ENCODE data around the gene DCDC2C.

The DCDC2C gene

DNA sequence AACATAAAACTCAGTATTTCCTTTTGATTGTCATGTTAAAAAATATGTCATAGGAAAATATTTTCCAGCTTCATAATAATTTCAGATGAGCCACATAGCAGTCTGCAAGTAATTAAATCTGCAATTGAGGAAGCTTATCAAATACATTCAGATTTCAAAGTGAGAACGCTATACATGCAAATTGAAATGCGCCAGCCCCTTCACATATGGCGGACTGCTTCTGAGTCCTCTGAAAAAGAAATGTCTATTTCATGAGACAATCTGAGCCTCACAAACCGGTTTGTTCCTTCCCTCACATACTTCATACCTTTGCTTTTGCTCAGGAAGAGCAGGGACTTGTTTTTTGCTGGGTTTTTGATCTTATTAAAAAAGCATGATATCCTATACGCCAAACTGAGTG lies 2.3 kb upstream of the DCDC2C start:
- TF ChIP-seq, protein P1, sequence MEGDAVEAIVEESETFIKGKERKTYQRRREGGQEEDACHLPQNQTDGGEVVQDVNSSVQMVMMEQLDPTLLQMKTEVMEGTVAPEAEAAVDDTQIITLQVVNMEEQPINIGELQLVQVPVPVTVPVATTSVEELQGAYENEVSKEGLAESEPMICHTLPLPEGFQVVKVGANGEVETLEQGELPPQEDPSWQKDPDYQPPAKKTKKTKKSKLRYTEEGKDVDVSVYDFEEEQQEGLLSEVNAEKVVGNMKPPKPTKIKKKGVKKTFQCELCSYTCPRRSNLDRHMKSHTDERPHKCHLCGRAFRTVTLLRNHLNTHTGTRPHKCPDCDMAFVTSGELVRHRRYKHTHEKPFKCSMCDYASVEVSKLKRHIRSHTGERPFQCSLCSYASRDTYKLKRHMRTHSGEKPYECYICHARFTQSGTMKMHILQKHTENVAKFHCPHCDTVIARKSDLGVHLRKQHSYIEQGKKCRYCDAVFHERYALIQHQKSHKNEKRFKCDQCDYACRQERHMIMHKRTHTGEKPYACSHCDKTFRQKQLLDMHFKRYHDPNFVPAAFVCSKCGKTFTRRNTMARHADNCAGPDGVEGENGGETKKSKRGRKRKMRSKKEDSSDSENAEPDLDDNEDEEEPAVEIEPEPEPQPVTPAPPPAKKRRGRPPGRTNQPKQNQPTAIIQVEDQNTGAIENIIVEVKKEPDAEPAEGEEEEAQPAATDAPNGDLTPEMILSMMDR (IDR thresholded peaks at IDR 0.05; ENCODE audit: borderline replicate concordance, extremely low read depth, low read length, poor library complexity, severe bottlenecking), result no peak
- TF ChIP-seq EZH2 (IDR thresholded peaks at IDR 0.05; ENCODE audit: borderline replicate concordance, low read depth, low read length, severe bottlenecking), result no peak
- Histone ChIP-seq H3K27me3 (ENCODE audit: insufficient read depth, low read length, poor library complexity) (no peaks in the 10 kb centered on the region), H3K9me3 (ENCODE audit: insufficient read depth, low read length, severe bottlenecking) (no peaks in the 10 kb centered on the region), H4K20me1 (ENCODE audit: insufficient read depth, low read length) (no peaks in the 10 kb centered on the region), H3K9ac (ENCODE audit: low read depth, low read length) (no peak overlapping the region), H3K4me2 (ENCODE audit: insufficient read depth, low read length) (no peak overlapping the region), H3K36me3 (ENCODE audit: insufficient read depth, low read length) (no peaks in the 10 kb centered on the region), H3K4me1 (ENCODE audit: insufficient read depth, low read length) (no peaks in the 10 kb centered on the region), H3K4me3 (ENCODE audit: low read depth in 1 of 2, low read length in 2 of 2) (no peak overlapping the region), H3K27ac (ENCODE audit: low read length) (no peak overlapping the region), H3K79me2 (ENCODE audit: insufficient read depth, low read length) (no peaks in the 10 kb centered on the region), H2AFZ (ENCODE audit: low read depth, low read length) (no peak overlapping the region)
- DNase-seq, result no peak
- no peak for ATAC-seq (ENCODE audit: insufficient read depth, low read depth)

DNA sequence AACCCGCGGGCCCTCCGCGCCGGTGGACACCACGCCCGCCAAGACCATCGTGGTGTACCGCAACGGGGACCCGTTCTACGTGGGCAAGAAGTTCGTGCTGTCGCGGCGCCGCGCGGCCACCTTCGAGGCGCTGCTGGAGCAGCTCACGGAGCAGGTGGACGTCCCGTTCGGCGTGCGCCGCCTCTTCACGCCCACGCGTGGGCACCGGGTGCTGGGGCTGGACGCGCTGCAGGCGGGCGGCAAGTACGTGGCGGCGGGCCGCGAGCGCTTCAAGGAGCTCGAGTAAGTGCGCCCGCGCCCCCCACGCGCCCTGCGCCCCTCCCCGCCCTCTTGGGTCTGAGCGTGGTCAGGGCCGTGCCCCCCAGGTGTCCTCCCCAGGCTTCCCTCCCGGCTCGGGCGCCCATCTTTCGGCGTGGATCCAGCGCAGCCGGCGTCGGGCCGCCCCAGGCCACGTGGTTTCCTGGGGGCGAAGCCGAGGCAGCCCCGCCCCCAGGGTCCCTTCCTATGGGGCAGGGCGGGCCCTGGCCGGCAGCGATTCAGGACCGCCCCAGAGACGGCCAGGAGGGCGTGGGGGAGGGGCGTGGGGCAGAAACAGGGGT lies 481 bp downstream of the DCDC2C start:
- no peak overlapping the region for H3K4me3 ChIP-seq (ENCODE audit: low read depth in 1 of 2, low read length in 2 of 2)
- no peaks in the 10 kb centered on the region for H4K20me1 ChIP-seq (ENCODE audit: insufficient read depth, low read length)
- no peaks in the 10 kb centered on the region for H3K4me1 ChIP-seq (ENCODE audit: insufficient read depth, low read length)
- DNase-seq (no peak), ATAC-seq (ENCODE audit: insufficient read depth, low read depth) (no peak)
- no peaks in the 10 kb centered on the region for H3K79me2 ChIP-seq (ENCODE audit: insufficient read depth, low read length)
- H3K9me3 ChIP-seq (ENCODE audit: insufficient read depth, low read length, severe bottlenecking), result no peaks in the 10 kb centered on the region
- no peak overlapping the region for H3K9ac ChIP-seq (ENCODE audit: low read depth, low read length)
- TF ChIP-seq, protein P1 (IDR thresholded peaks at IDR 0.05; ENCODE audit: borderline replicate concordance, extremely low read depth, low read length, poor library complexity, severe bottlenecking), result no peak
- no peak for TF ChIP-seq EZH2 (IDR thresholded peaks at IDR 0.05; ENCODE audit: borderline replicate concordance, low read depth, low read length, severe bottlenecking)
- H3K27ac ChIP-seq (ENCODE audit: low read length), result no peak overlapping the region
- H2AFZ ChIP-seq (ENCODE audit: low read depth, low read length), result no peak overlapping the region
- H3K27me3 ChIP-seq (ENCODE audit: insufficient read depth, low read length, poor library complexity), result no peaks in the 10 kb centered on the region
- no peak overlapping the region for H3K4me2 ChIP-seq (ENCODE audit: insufficient read depth, low read length)
- H3K36me3 ChIP-seq (ENCODE audit: insufficient read depth, low read length), result no peaks in the 10 kb centered on the region

DNA sequence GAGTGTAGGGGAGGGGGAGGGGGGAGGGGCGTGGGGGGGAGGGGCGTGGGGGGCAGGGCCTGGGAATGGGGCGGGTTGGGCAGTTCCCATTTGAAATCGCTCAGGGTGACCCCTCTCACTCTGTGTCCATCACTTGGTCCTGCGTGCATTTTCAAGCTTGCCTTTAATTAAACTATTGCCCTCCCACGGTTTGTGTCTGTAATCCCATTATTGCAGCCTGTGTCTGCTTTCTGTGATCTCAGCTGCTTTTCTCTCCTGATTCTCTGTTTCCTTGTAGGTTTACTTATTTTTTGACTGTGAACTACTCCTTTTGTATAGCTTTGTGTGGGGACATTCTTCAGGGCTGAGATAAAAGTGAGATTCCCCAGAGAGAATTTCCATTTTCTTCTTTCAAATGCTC lies 1.3 kb downstream of the DCDC2C start:
- no peak overlapping the region for H3K27ac ChIP-seq (ENCODE audit: low read length)
- H3K9ac ChIP-seq (ENCODE audit: low read depth, low read length), result no peak overlapping the region
- no peak for ATAC-seq (ENCODE audit: insufficient read depth, low read depth)
- H3K4me2 ChIP-seq (ENCODE audit: insufficient read depth, low read length), result no peak overlapping the region
- H3K4me3 ChIP-seq (ENCODE audit: low read depth in 1 of 2, low read length in 2 of 2), result no peak overlapping the region
- no peaks in the 10 kb centered on the region for H3K4me1 ChIP-seq (ENCODE audit: insufficient read depth, low read length)
- no peaks in the 10 kb centered on the region for H3K79me2 ChIP-seq (ENCODE audit: insufficient read depth, low read length)
- H3K27me3 ChIP-seq (ENCODE audit: insufficient read depth, low read length, poor library complexity), result no peaks in the 10 kb centered on the region
- no peak for DNase-seq
- TF ChIP-seq EZH2 (IDR thresholded peaks at IDR 0.05; ENCODE audit: borderline replicate concordance, low read depth, low read length, severe bottlenecking), result no peak
- TF ChIP-seq, protein P1 (IDR thresholded peaks at IDR 0.05; ENCODE audit: borderline replicate concordance, extremely low read depth, low read length, poor library complexity, severe bottlenecking), result no peak
- no peak overlapping the region for H2AFZ ChIP-seq (ENCODE audit: low read depth, low read length)
- H3K9me3 ChIP-seq (ENCODE audit: insufficient read depth, low read length, severe bottlenecking), result no peaks in the 10 kb centered on the region
- H3K36me3 ChIP-seq (ENCODE audit: insufficient read depth, low read length), result no peaks in the 10 kb centered on the region
- H4K20me1 ChIP-seq (ENCODE audit: insufficient read depth, low read length), result no peaks in the 10 kb centered on the region
